T1000 (cell line): ENCODE results near the gene EXOC6.
"Not testable (repeated sequence)": the region's sequence is repeated elsewhere in the genome, so short reads cannot be mapped to it uniquely, and the experiment has no call there.

Source experiments
- DNase-seq: peaks from one replicate; lab custom pipeline; 2025; ENCODE audit warnings: mixed read lengths; lab: John Stamatoyannopoulos, UW

The EXOC6 gene

DNA sequence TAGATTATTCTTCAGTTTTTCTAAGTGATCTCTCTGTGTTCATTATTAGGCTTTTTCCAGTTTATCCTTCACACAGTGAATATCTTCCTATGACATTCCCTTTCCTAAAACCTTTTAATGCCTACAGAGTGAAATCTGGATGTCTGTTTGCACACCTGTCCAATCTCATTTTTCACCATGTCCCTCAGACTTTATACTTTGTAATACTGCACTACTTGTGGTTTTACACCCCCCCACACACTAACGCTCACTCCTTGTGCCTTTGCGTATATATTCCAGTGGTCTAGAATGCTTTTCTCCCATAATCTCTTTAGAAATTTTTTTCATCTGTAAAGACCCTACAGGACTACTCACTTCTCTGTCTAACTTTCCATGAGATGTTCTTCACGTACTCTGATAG, 98.2 kb downstream of the EXOC6 start:
- DNase-seq, result no peak

- DNase-seq, result not testable (repeated sequence)
Observed at GRCh38 chr10:92952573-92952972, 104.3 kb downstream of the EXOC6 start.

GRCh38 chr10:92957223-92958010, 109.1 kb downstream of the EXOC6 start:
- no peak for DNase-seq

- DNase-seq, result no peak
Observed at GRCh38 chr10:92961638-92962037, 113.3 kb downstream of the EXOC6 start.

GRCh38 chr10:92965314-92965713, 117.0 kb downstream of the EXOC6 start:
- no peak for DNase-seq

DNA sequence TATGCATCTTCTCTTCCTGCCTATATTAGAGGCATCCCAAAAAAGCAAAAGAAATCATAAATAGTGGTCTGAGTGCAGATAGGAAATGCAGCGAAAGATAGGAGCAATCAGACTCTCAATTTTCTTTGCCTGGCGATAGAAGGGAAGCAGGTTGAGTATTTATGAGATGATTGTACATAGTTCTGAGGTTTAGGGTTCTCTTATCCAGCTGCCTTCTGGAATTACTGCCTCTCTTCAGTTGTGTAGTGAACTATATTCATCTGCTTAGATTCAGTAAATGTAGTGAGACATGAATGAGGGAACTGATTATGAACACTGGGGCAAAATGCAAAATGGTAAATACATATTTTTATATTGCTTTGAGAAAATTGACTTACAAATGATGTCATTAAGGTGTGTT, 119.3 kb downstream of the EXOC6 start:
- DNase-seq, result no peak

DNA sequence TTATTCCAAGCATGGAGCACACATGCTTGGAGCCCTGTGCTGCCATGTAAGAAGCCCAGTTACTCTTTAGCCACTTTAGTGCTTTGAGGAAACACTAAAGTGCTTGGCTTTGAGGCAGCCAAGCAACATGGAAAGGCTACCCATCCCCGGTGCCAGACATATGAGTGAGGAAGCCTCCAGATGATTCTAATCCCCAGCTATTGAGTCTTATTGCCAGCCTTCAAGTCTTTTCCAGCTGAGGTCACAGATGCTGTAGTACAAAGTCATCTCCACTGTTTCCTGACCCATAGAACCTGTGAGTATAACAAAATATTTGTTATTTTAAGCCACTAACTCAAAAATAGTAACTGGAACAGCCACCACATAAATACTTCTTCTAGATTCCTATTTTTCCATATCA, 120.8 kb downstream of the EXOC6 start:
- DNase-seq, result no peak

DNA sequence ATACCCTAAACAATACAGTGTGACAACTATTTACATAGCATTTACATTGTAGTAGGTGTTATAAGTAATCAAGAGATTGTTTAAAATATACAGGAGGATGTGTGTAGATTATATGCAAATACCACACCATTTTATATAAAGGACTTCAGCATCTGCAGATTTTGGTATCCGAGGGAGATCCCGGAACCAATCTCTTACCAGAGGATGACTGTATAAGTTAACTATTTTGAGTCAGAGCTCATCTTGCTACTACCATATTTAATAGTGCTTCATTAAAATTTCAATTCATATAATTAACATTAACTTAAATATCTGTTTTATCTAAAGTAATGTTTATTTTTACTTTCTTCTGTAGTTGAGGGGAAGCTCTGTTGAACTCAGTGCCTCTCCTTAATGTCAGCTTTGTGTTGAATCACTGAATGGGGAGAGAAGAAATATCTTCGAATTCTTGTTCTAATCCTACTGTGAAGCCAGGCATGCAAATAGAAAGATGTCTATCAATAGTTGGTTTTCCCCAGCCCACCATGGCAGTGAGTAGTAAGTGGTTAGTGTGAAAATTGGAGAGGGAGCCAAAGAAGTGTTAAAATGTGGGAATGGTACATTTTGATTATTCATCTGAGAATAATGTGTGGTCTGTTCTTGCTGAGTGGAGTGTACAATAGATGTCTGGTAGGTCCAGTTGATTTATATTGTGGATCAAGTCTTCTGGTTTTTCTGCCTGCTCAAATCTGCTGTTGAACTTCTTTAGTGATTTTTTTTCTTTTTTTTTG, 122.2 kb downstream of the EXOC6 start:
- no peak for DNase-seq

- DNase-seq, result peak; percentile 40
Observed at GRCh38 chr10:92972066-92972870, 123.9 kb downstream of the EXOC6 start.

- no peak for DNase-seq
Observed at GRCh38 chr10:92972886-92973285, 124.6 kb downstream of the EXOC6 start.

DNA sequence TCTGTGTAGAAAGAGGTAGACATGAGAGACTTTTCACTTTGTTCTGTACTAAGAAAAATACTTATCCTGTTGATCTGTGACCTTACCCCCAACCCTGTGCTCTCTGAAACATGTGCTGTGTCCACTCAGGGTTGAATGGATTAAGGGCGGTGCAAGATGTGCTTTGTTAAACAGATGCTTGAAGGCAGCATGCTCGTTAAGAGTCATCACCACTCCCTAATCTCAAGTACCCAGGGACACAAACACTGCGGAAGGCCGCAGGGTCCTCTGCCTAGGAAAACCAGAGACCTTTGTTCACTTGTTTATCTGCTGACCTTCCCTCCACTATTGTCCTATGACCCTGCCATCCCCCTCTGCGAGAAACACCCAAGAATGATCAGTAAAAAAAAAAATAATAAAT, 128.0 kb downstream of the EXOC6 start:
- not testable (repeated sequence) for DNase-seq

DNA sequence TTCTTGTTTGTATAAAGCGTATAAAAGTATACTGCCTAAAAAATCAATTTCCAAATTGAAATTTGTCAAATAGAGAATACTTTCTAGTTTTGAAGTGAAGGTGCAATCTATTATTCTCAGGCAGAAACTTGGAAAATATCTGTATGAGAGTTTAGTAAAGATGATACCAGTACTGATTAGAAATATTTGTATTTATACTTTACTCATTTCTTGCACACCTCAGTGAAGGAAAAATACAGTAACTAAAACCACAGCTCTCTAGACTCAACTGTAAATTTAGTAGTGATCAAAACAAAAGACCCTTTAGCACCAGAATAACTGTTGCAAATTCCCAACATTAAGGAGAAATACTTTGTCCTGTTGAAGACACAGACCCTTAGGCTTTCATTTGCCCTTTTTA, 140.9 kb downstream of the EXOC6 start:
- no peak for DNase-seq

GRCh38 chr10:92990615-92991014, 142.3 kb downstream of the EXOC6 start:
- DNase-seq, result no peak

DNA sequence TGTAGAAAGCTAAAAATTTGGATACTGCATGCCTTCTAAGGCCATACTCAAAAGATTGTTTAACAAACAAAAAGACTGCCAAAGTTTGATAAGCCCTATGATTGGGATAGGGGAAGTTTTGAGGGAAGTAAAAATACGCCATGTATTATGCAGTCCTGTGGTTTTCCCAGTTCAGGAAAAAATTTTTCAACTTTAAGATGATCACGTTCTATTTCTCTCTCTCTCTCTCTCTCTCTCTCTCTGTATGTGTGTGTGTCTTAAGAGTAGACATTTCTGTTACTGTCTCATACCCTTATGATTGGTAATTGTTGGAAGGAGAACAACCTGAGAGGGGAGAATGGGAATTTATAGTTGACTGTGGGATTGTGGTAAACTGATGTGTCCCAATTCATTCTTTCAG, 143.2 kb downstream of the EXOC6 start:
- DNase-seq, result no peak

DNA sequence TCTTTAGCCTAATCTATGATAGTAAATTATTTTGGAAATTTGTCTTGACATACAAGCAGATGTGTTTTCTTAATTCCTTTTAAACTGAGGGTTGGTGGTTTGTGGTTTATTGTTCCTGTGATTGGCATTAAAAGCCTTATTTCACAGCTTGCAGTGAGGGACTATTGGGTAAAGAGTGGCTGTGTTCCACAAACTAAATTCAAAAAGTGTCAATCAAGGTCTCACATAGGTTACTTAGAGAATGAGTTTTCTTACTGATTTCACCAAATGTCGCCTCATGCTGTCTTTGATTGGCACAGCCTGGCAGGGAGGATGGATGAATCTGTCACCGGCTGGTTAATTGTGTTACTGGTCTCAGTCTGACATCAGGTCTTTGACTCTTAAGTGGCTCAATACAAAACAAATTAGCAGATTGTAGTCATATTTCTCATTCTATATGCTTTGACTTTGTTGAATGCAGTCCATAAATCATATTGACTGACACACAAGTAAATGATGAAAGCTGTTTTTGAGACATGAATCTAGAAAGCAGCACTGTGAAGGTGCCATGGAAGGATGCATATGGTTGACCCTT, 145.5 kb downstream of the EXOC6 start:
- no peak for DNase-seq

- no peak for DNase-seq
Observed at GRCh38 chr10:92995509-92995908, 147.2 kb downstream of the EXOC6 start.

DNA sequence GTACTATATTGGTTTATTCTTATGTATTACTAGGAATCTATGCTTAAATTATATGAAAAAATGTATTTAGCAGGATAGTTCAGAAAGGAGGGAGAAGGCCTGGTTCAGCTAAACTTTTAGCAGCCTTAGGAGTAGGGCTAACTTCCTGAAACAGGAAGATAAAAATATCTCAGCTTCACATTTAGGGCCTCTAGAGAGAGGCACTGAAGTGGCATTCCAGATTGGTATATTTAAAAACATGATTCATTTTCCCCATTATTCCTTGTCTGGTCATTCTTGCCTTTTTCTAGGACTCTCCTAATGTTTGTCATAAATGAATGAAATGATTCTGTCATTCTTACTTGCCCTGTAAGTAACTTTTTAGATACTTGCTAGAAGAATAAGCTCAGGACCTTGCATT, 149.3 kb downstream of the EXOC6 start:
- DNase-seq, result no peak

DNA sequence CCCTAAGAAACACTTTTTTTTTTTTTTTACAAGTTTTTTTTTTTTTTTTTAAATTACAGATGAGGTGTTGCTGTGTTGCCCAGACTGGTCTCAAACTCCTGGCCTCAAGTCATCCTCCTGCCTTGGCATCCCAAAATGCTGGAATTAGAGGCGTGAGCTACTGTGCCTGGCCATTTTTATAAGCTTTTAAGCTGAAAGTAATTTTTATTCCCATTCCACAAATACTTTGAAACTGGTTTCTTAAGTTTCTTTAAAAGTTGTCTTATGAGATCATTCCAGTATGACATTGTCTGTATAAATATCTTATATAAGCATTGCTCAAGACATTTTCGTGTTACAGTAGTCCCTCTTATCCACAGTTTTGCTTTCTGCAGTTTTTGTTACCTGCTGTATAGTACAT, 150.9 kb downstream of the EXOC6 start:
- DNase-seq, result no peak

GRCh38 chr10:93006435-93007039, 158.2 kb downstream of the EXOC6 start:
- no peak for DNase-seq

DNA sequence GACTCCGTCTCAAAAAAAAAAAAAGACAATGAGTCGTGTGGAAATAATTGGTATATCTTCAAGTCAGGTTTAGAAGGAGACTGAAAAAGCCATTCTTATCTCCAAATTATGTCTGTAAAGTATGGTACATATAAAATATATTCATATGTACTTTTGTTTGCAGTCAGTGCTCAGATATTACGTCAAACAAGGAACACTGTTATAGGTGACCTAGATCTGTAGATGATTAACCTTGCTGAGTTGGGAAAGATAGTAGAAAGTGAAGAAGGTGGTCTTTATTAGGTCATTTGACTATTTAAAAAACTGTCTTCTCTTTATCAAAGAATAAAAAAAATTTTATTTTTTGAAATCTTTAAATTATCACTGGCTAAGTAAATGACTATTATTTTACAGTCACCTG, 167.4 kb downstream of the EXOC6 start:
- no peak for DNase-seq

GRCh38 chr10:93023013-93023650, 174.8 kb downstream of the EXOC6 start:
- no peak for DNase-seq
